Tongue (tissue), 2 donors: ENCODE measurements around the gene CAB39. TPM values are rescaled to one million over a fixed set of nuclear protein-coding genes. Genes with fewer than 3 reads are reported as not detected.

Source experiments
- DNase-seq: peaks from one replicate; pipeline ENCODE4 v3.0.0-alpha.2; 2015
- total RNA-seq: library from RNA; depleted of rRNA; stranded (reverse); fragments of >200 nt; gene quantifications from one replicate; pipeline ENCODE4 v1.2.3, GENCODE V29; 2014

CAB39 gene
- 111 TPM for total RNA-seq

GRCh38 chr2:230712443-230713330 lies at the start of gene CAB39:
CAB39 (plus strand) TSS chr2:230712842; CDS start chr2:230760002, 47,160 bp downstream.
- DNase-seq, result peak; percentile 96

- peak; percentile 64 for DNase-seq
Observed at GRCh38 chr2:230664128-230664527, 48.5 kb upstream of the CAB39 start.

GRCh38 chr2:230664844-230665243 lies 47.8 kb upstream of the CAB39 start:
- DNase-seq, result no peak

GRCh38 chr2:230665263-230665691 lies 47.4 kb upstream of the CAB39 start:
- DNase-seq, result no peak

GRCh38 chr2:230666446-230666845 lies 46.2 kb upstream of the CAB39 start:
- no peak for DNase-seq

- no peak for DNase-seq
Observed at GRCh38 chr2:230666885-230667712, 45.5 kb upstream of the CAB39 start.

- DNase-seq, result peak; percentile 92
Observed at GRCh38 chr2:230668184-230668938, 44.3 kb upstream of the CAB39 start.

GRCh38 chr2:230668939-230669303 lies 43.7 kb upstream of the CAB39 start:
- no peak for DNase-seq

- no peak for DNase-seq
Observed at GRCh38 chr2:230669386-230669950, 43.2 kb upstream of the CAB39 start.

- DNase-seq, result no peak
Observed at GRCh38 chr2:230671117-230671516, 41.5 kb upstream of the CAB39 start.

- DNase-seq, result no peak
Observed at GRCh38 chr2:230672836-230673235, 39.8 kb upstream of the CAB39 start.

GRCh38 chr2:230674401-230674800 lies 38.2 kb upstream of the CAB39 start:
- DNase-seq, result no peak

GRCh38 chr2:230674966-230675672 lies 37.5 kb upstream of the CAB39 start:
- peak; percentile 56 for DNase-seq

- DNase-seq, result no peak
Observed at GRCh38 chr2:230676546-230676945, 36.1 kb upstream of the CAB39 start.

- DNase-seq, result no peak
Observed at GRCh38 chr2:230677201-230677946, 35.3 kb upstream of the CAB39 start.

- no peak for DNase-seq
Observed at GRCh38 chr2:230678018-230678417, 34.6 kb upstream of the CAB39 start.

- DNase-seq, result no peak
Observed at GRCh38 chr2:230678451-230678850, 34.2 kb upstream of the CAB39 start.

GRCh38 chr2:230680463-230681170 lies 32.0 kb upstream of the CAB39 start:
- no peak for DNase-seq

GRCh38 chr2:230681171-230681545 lies 31.5 kb upstream of the CAB39 start:
- DNase-seq, result no peak

GRCh38 chr2:230682546-230682945 lies 30.1 kb upstream of the CAB39 start:
- DNase-seq, result no peak
